DND-41 (cell line): ENCODE measurements around the gene TMEM165.

Source experiments
- CTCF ChIP-seq: IDR thresholded peaks from 2 replicates; pipeline ENCODE4 v1.5.1; 2012; ENCODE audit warnings: borderline replicate concordance, low read length, moderate library complexity, mild to moderate bottlenecking; ENCODE audit not compliant: poor library complexity, severe bottlenecking; ENCODE audit errors: extremely low read depth
- EZH2 ChIP-seq: IDR thresholded peaks from 3 replicates; pipeline ENCODE4 v1.6.1; 2012; ENCODE audit warnings: borderline replicate concordance, low read depth, mild to moderate bottlenecking, moderate library complexity, low read length, inconsistent platforms; ENCODE audit not compliant: severe bottlenecking

GRCh38 chr4:55446578-55446922 is 50.8 kb downstream of the TMEM165 start:
- TF ChIP-seq CTCF (no peak), EZH2 (no peak)
